Natural killer cell (primary cell): ENCODE results near the gene CHSY1. TPM values are rescaled to one million over a fixed set of nuclear protein-coding genes. Genes with fewer than 3 reads are reported as not detected.

Experiments
- ATAC-seq, 3 donors: fragments of 150-1000 bp in 2 of 3; fragments of 200-7000 bp in 1 of 3; cut with Tn5 transposase; 1 replicate in 1 of 3; 2 replicates in 2 of 3; pipeline ENCODE4 v1.10.0; 2021; ENCODE audit warnings: mild to moderate bottlenecking in 2 of 3, moderate library complexity in 2 of 3
- DNase-seq, 2 donors: peaks; one replicate each; pipeline versions ENCODE4 v3.0.0 to v3.0.0-alpha.2; 2013 to 2021; ENCODE audit warnings: mixed read lengths in 1 of 2
- H3K27ac ChIP-seq: one replicate; pipeline ENCODE4 v1.5.1; 2013; ENCODE audit warnings: mild to moderate bottlenecking, low read length
- H3K27me3 ChIP-seq: one replicate; pipeline ENCODE4 v1.6.1; 2013; ENCODE audit warnings: low read length; ENCODE audit not compliant: control insufficient read depth, insufficient read depth
- H3K36me3 ChIP-seq: one replicate; pipeline ENCODE4 v1.6.1; 2013; ENCODE audit warnings: low read length; ENCODE audit not compliant: control insufficient read depth, insufficient read depth
- H3K4me1 ChIP-seq: one replicate; pipeline ENCODE4 v1.6.1; 2013; ENCODE audit warnings: low read length; ENCODE audit not compliant: control insufficient read depth, insufficient read depth
- H3K4me3 ChIP-seq: one replicate; pipeline ENCODE4 v1.5.1; 2013; ENCODE audit warnings: low read length
- H3K9me3 ChIP-seq: one replicate; pipeline ENCODE4 v1.6.1; 2013; ENCODE audit warnings: low read length; ENCODE audit not compliant: control insufficient read depth, insufficient read depth
- H3K27ac Mint-ChIP-seq, 2 donors: one replicate each; pipeline ENCODE4 v1.8.0; 2022; ENCODE audit warnings: mild to moderate bottlenecking in 2 of 2, mixed read lengths in 2 of 2, moderate library complexity in 1 of 2
- H3K27me3 Mint-ChIP-seq, 2 donors: one replicate each; pipeline ENCODE4 v1.8.0; 2022; ENCODE audit warnings: low read depth in 2 of 2, mixed read lengths in 2 of 2
- H3K36me3 Mint-ChIP-seq: one replicate; pipeline ENCODE4 v1.8.0; 2022; ENCODE audit warnings: mixed read lengths
- H3K4me1 Mint-ChIP-seq, 2 donors: one replicate each; pipeline ENCODE4 v1.8.0; 2022; ENCODE audit warnings: mixed read lengths in 2 of 2
- H3K4me3 Mint-ChIP-seq: one replicate; pipeline ENCODE4 v1.8.0; 2022; ENCODE audit warnings: mild to moderate bottlenecking, moderate library complexity, mixed read lengths
- H3K9me3 Mint-ChIP-seq, 2 donors: one replicate each; pipeline ENCODE4 v1.8.0; 2022; ENCODE audit warnings: mixed read lengths in 2 of 2
- WGBS: methylation state at CpG from one replicate; pipeline ENCODE4 v1.1.7; 2013; ENCODE audit warnings: missing lambda C conversion rate; ENCODE audit not compliant: insufficient coverage; 5-methylcytosine and 5-hydroxymethylcytosine counted together
- intact Hi-C: fragments of 100-400 bp; cut with micrococcal nuclease; formaldehyde crosslinking; loops from one replicate; pipeline ENCODE4 v1.14.2; 2022
- total RNA-seq, 4 donors: library from RNA; stranded (reverse); fragments of 120-200 nt in 1 of 4; gene quantifications; one replicate each; pipeline versions ENCODE4 v1.2.3 to v1.2.4, GENCODE V29; 2013 to 2022
- TF ChIP-seq, protein P1 (sequence below): fragments of 200-600 bp; IDR thresholded peaks from one replicate; pipeline ENCODE4 v1.8.0; 2022; ENCODE audit warnings: antibody characterized with exemption

CHSY1 gene
- total RNA-seq, 3 donors from 2014 or later (not counting 1 experiment from before 2014, with no cell fraction given): 21.1 to 32.5 (median 30.8) TPM

GRCh38 chr15:101136381-101137268 lies 115.2 kb downstream of the CHSY1 start:
- H3K4me3 ChIP-seq: no peak overlapping the region
- TF ChIP-seq, protein P1, sequence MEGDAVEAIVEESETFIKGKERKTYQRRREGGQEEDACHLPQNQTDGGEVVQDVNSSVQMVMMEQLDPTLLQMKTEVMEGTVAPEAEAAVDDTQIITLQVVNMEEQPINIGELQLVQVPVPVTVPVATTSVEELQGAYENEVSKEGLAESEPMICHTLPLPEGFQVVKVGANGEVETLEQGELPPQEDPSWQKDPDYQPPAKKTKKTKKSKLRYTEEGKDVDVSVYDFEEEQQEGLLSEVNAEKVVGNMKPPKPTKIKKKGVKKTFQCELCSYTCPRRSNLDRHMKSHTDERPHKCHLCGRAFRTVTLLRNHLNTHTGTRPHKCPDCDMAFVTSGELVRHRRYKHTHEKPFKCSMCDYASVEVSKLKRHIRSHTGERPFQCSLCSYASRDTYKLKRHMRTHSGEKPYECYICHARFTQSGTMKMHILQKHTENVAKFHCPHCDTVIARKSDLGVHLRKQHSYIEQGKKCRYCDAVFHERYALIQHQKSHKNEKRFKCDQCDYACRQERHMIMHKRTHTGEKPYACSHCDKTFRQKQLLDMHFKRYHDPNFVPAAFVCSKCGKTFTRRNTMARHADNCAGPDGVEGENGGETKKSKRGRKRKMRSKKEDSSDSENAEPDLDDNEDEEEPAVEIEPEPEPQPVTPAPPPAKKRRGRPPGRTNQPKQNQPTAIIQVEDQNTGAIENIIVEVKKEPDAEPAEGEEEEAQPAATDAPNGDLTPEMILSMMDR: no peak
- peak overlapping the region; percentile 62 for H3K4me3 Mint-ChIP-seq
- no peaks in the 10 kb centered on the region for H3K36me3 ChIP-seq
- H3K9me3 Mint-ChIP-seq: peaks cover 0 to under 1% of the 10 kb centered on the region in 2 donors
- H3K27me3 ChIP-seq: no peaks in the 10 kb centered on the region
- DNase-seq (no peak), ATAC-seq (no peak)
- peak overlapping the region; percentile 45 to 46 for H3K27ac Mint-ChIP-seq
- H3K27me3 Mint-ChIP-seq: no peaks in the 10 kb centered on the region
- H3K9me3 ChIP-seq: no peaks in the 10 kb centered on the region
- H3K4me1 Mint-ChIP-seq: peaks cover 35 to 36% of the 10 kb centered on the region in 2 donors
- intact Hi-C loops: loop anchor here (5.0 kb wide), 2 partner anchors 49 to 106 kb away; no protein-coding TSS in a partner anchor
- 73% methylated on average over 13 of the region's 14 CpGs for WGBS
- no peaks in the 10 kb centered on the region for H3K36me3 Mint-ChIP-seq
- H3K4me1 ChIP-seq: peaks cover 38% of the 10 kb centered on the region
- H3K27ac ChIP-seq: no peak overlapping the region

- H3K4me3 Mint-ChIP-seq: peak overlapping the region; percentile 61
- ATAC-seq (peak; percentile 61 to 83 (median 72)), DNase-seq (peak; percentile 27 to 51)
- H3K4me1 Mint-ChIP-seq: peaks cover 35 to 36% of the 10 kb centered on the region in 2 donors
- H3K27me3 ChIP-seq: no peaks in the 10 kb centered on the region
- peak overlapping the region; percentile 74 to 82 for H3K27ac Mint-ChIP-seq
- intact Hi-C loops: loop anchor here (5.0 kb wide), 2 partner anchors 48 to 107 kb away; no protein-coding TSS in a partner anchor
- no peak overlapping the region for H3K4me3 ChIP-seq
- no peaks in the 10 kb centered on the region for H3K36me3 Mint-ChIP-seq
- WGBS: 17% methylated on average over 14 of the region's 14 CpGs
- no peaks in the 10 kb centered on the region for H3K9me3 ChIP-seq
- H3K36me3 ChIP-seq: no peaks in the 10 kb centered on the region
- H3K9me3 Mint-ChIP-seq: no peaks in the 10 kb centered on the region
- TF ChIP-seq, protein P1: no peak
- H3K27ac ChIP-seq: no peak overlapping the region
- H3K27me3 Mint-ChIP-seq: no peaks in the 10 kb centered on the region
- H3K4me1 ChIP-seq: peaks cover 38% of the 10 kb centered on the region
These were observed 116.2 kb downstream of the CHSY1 start for GRCh38 chr15:101135532-101136166.

DNA sequence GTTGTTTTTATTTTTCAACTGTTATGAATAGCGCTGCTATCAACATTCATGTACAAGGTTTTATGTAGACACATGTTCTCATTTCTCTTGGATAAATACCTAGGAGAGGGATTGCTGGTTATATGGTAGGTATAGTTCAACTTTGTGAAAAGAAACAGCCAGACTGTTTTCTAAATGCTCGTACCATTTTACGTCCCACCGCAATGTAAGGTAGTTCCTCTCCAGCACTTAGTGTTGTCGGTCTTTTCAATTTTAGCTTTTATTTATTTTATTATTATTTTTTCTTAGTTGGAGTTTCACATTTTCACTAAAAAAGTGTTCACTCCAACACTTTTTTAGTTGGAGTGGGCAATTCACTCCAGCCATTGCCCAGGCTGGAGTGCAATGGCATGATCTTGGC lies 117.1 kb downstream of the CHSY1 start:
- H3K9me3 Mint-ChIP-seq: no peaks in the 10 kb centered on the region
- no peaks in the 10 kb centered on the region for H3K9me3 ChIP-seq
- no peak overlapping the region for H3K27ac Mint-ChIP-seq
- no peaks in the 10 kb centered on the region for H3K27me3 Mint-ChIP-seq
- H3K27ac ChIP-seq: no peak overlapping the region
- no peak overlapping the region for H3K4me3 ChIP-seq
- H3K27me3 ChIP-seq: no peaks in the 10 kb centered on the region
- ATAC-seq (no peak), DNase-seq (no peak)
- WGBS: 96% methylated on average over 4 of the region's 5 CpGs
- peaks cover 35 to 36% of the 10 kb centered on the region in 2 donors for H3K4me1 Mint-ChIP-seq
- no peaks in the 10 kb centered on the region for H3K36me3 ChIP-seq
- H3K36me3 Mint-ChIP-seq: no peaks in the 10 kb centered on the region
- peaks cover 38% of the 10 kb centered on the region for H3K4me1 ChIP-seq
- intact Hi-C loops: loop anchor here (5.0 kb wide), 2 partner anchors 47 to 108 kb away; no protein-coding TSS in a partner anchor
- TF ChIP-seq, protein P1: no peak
- H3K4me3 Mint-ChIP-seq: no peak overlapping the region
